IPS DF 19.7 (cell line): Measurements from ENCODE around the gene TSPEAR.
A peak's percentile ranks its signal among the peaks of the same experiment; 100 is the strongest.

Source experiments
- DNase-seq: peaks from one replicate; pipeline ENCODE4 v3.0.0-alpha.2; 2013; ENCODE audit warnings: low read depth, low spot score

Gene TSPEAR

GRCh38 chr21:44548922-44549321, 162.4 kb downstream of the TSPEAR start:
- DNase-seq = peak; percentile 77

- DNase-seq = no peak
Measured at GRCh38 chr21:44548381-44548780, 163.0 kb downstream of the TSPEAR start.

- DNase-seq = no peak
Measured at GRCh38 chr21:44547656-44548331, 163.6 kb downstream of the TSPEAR start.

- no peak for DNase-seq
Measured at GRCh38 chr21:44544566-44544965, 166.8 kb downstream of the TSPEAR start.

- DNase-seq = no peak
Measured at GRCh38 chr21:44542716-44543115, 168.7 kb downstream of the TSPEAR start.

- no peak for DNase-seq
Measured at GRCh38 chr21:44540741-44541288, 170.6 kb downstream of the TSPEAR start.

GRCh38 chr21:44539991-44540666, 171.2 kb downstream of the TSPEAR start, which contains the start of gene KRTAP10-1:
TSS of gene KRTAP10-1 (minus strand) at chr21:44540195. CDS start at chr21:44540150, 45 bp downstream.
- DNase-seq = no peak

GRCh38 chr21:44539046-44539445, 172.3 kb downstream of the TSPEAR start:
- DNase-seq = no peak

- no peak for DNase-seq
Measured at GRCh38 chr21:44537930-44538911, 173.2 kb downstream of the TSPEAR start.

GRCh38 chr21:44535963-44536362, 175.4 kb downstream of the TSPEAR start:
- no peak for DNase-seq

- no peak for DNase-seq
Measured at GRCh38 chr21:44534688-44535087, 176.7 kb downstream of the TSPEAR start.

GRCh38 chr21:44533891-44534627, 177.3 kb downstream of the TSPEAR start:
- no peak for DNase-seq

- no peak for DNase-seq
Measured at GRCh38 chr21:44533121-44533890, 178.1 kb downstream of the TSPEAR start.

- no peak for DNase-seq
Measured at GRCh38 chr21:44532712-44533111, 178.7 kb downstream of the TSPEAR start.

- no peak for DNase-seq
Measured at GRCh38 chr21:44531606-44532564, 179.5 kb downstream of the TSPEAR start.

- DNase-seq = no peak
Measured at GRCh38 chr21:44530903-44531605, 180.3 kb downstream of the TSPEAR start.

GRCh38 chr21:44530221-44530902, 181.0 kb downstream of the TSPEAR start:
- DNase-seq = no peak
